HG02938 (cell line): ENCODE measurements around the gene CHDH.

ENCODE experiments used
- ATAC-seq: cut with Tn5 transposase; IDR thresholded peaks from one replicate; pipeline ENCODE4 v1.9.1; 2021; ENCODE audit warnings: mild to moderate bottlenecking, moderate library complexity; ENCODE audit not compliant: unreplicated experiment

The CHDH gene

DNA sequence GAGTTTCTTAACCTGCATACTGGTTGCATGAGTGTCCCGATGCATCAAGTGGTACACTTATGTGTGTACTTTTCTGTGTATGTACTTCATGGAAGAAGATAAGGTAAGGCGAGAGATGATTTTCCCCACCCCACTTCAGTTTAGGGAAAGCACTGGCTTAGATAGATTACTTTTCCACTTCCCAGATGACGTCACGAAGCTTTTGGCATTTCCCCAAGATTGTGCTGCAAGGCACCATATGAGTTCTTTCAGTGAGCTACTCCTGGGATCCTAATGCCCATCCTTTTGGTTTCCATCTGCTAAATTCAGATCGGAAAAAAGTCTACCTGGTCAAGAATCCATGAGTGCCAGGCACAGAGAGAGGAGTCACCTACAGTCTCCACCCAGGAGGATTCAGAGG lies 4.7 kb upstream of the CHDH start:
- ATAC-seq, result no peak

GRCh38 chr3:53849916-53850315 lies 3.7 kb upstream of the CHDH start:
- ATAC-seq, result no peak

- no peak for ATAC-seq
Observed at GRCh38 chr3:53846851-53847155, 584 bp upstream of the CHDH start.

- no peak for ATAC-seq
Observed at GRCh38 chr3:53845881-53846133, 412 bp downstream of the CHDH start.

DNA sequence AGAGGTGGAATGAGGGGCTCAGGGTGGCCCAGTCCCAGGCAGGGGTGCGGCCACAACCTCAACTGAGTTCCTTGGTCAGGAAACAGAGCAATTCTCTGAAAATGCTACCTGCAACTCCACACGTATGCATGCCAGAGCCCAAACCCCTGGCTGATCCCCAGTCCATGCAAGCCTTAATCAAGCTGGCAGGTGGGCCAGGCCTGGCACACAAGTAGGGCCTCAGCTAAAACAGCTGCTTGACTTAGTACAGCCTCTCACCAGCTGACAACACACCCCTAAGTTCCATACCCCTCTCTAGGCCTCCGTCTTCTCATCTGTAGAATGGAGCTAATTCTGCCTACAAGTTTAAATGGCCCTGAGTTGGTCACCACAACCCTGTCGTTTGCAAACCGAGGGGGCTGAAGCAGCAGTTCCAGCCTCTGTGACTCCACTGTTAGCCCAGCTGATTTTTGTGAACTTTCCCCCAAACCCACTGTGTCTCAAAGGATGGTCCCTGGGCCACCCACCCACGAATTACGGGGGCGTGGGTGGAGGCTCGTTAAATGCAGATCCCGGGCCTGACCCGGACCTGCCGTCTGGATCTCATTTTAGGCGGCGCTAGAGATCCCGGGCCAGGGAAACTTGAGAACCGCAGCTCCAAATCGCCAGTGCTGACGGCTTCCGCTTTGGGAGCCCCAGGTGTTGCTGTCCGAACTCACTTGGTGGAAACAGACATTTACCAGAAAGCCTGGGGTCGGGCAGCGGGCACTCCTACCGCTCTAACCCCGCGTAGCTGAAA lies 927 bp downstream of the CHDH start:
- ATAC-seq, result no peak

GRCh38 chr3:53844262-53845102 lies 1.7 kb downstream of the CHDH start:
- ATAC-seq, result no peak

GRCh38 chr3:53843195-53844177 lies 2.7 kb downstream of the CHDH start:
- no peak for ATAC-seq

- ATAC-seq, result no peak
Observed at GRCh38 chr3:53842436-53843194, 3.6 kb downstream of the CHDH start.

DNA sequence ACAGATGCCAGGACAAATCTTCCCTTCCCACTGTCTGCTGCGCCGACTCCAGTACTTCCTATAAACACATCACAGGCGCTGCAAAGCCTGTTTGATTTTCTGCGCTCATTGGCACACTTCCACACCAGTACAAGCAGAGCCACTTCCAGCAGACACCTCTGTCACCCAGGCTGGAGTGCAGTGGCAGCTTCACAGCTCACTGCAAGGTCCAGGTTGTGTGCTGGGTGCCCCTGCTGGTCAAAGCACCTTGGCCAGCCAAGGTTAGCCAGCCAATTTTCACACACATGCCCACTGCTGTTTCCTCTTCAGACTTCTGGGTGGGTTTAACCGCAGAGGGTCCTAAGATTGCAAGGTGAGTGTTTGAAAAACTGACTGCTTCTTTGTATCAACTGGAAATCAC lies 4.9 kb downstream of the CHDH start:
- ATAC-seq, result no peak

GRCh38 chr3:53837331-53837730 lies 8.9 kb downstream of the CHDH start:
- ATAC-seq, result no peak

GRCh38 chr3:53836084-53836872 lies 9.9 kb downstream of the CHDH start:
- ATAC-seq, result no peak

- ATAC-seq, result no peak
Observed at GRCh38 chr3:53835257-53835656, 11.0 kb downstream of the CHDH start.

- no peak for ATAC-seq
Observed at GRCh38 chr3:53834429-53835095, 11.7 kb downstream of the CHDH start.

DNA sequence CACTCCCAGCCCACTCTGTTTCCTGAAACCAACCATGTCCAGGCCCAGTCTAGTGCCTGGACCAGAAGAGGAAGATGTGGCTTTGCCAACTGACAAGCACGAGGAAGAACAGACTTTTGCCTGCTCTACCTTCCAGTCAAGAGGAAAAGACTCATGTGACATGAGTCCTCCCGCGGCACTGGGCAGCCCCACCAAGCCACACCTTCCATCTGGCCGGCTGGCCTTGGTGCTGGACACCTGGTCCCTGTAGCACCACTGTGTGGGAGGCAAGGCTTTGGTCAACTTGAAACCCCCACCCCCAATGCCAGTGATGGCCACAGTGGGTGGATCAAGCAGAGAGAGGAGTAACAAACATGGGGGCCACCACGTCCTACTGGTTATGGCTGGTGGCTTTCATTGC lies 12.5 kb downstream of the CHDH start:
- no peak for ATAC-seq

DNA sequence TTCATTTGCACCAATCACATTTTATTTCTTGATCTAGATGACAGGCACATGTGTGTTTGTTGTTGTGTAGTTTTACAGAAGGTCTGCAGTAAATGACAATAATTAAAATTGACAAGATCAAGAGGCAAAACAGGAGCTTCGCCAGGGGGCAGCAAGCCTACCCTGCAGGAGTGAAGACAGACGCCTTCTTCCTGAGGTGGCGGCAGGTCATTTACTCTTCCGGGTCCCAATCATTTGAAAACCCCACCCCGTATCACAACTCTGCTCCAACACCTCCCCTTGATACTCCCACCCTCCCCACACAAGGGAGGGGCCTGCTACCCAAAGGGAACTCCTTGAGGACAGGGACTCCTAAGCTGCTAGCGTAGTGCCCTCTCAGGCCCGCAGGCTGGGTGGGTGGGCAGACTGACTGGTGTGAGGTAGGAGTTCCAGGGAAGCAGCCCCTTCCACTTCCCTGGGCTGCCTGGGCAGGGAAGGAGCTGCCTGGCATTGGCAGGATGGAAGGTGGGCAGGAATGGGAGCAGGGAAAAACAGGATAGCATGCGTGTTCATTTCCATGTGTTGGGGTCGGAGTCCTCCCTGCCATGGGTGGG lies 13.1 kb downstream of the CHDH start:
- ATAC-seq, result no peak

DNA sequence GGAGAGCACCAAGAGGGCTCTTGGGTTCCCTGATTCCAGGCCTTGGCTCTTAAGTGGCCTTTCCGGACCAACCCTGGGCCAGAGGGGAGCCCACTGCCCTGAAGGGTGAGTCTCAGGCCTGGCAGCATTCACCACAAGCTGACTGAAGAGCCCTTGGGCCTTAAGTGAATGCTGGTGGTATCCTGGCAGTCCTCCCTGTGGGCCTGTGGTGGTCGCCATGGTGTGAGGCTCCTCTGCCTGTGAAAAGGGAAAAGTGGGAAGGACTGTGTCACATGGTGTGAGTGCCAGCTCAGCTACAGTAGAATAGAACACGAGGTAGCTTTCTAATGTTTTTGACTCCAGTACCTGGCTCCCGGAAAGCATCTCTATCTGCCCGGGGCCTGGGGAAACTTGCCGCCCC lies 15.3 kb downstream of the CHDH start:
- ATAC-seq, result no peak

DNA sequence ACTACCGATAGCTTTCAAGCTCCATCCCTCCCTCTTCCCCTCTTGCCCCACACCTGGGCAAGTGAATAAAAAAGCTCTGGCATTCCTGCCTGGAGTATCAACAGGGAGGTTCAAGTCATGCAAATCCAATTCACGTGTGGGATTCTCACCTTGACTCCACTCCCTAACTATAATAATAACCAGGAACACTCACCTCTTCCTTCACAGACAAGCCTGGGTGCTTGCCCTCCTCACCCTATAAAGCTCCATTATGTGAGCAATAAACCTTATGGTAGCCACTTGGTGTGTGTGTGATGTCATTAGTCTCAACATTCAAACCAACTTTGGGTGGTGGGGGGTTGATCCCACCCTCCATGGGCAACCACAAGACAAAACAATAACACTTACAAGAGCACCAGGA lies 16.6 kb downstream of the CHDH start:
- ATAC-seq, result no peak

GRCh38 chr3:53828581-53828980 lies 17.6 kb downstream of the CHDH start:
- ATAC-seq, result no peak

GRCh38 chr3:53826048-53826447 lies 20.2 kb downstream of the CHDH start:
- ATAC-seq, result no peak
